SK-N-SH (cell line): Measurements from ENCODE around the gene CDKN2B-AS1. TPM values are rescaled to one million over a fixed set of nuclear protein-coding genes. Genes with fewer than 3 reads are reported as not detected.

Experiments used
- CTCF ChIA-PET: fragments of 300-600, 350-600 bp; formaldehyde crosslinking; extraction: SDS; loops from one replicate; lab custom pipeline; 2021; lab: Yijun Ruan, JAX
- POLR2A ChIA-PET: fragments of 350-600 bp; sonication (Branson Sonifier 250); formaldehyde crosslinking; extraction: SDS; loops from one replicate; lab custom pipeline; 2020; ENCODE audit warnings: antibody characterized with exemption, inconsistent platforms; lab: Yijun Ruan, JAX
- DNase-seq: peaks from one replicate; pipeline ENCODE4 v3.0.0; 2012
- H2AFZ ChIP-seq: fragments of 200-600 bp; sonication (generic); 2 replicates; pipeline ENCODE4 v1.8.1; 2016; ENCODE audit warnings: antibody characterized with exemption, mild to moderate bottlenecking, low read depth
- H3F3A ChIP-seq: fragments of 200-600 bp; sonication (generic); replicated peaks from 2 replicates; pipeline ENCODE3; 2016; ENCODE audit warnings: antibody characterized with exemption, mild to moderate bottlenecking; ENCODE audit not compliant: insufficient read depth
- H3K27ac ChIP-seq, 2 experiments: fragments of 200-500 bp in 1 of 2; fragments of 200-600 bp in 1 of 2; sonication (Bioruptor generic) in 1 of 2; sonication (generic), shearing (Covaris generic) in 1 of 2; 2 replicates each; pipeline versions ENCODE4 v1.5.1 to v1.6.1; 2014 to 2016; ENCODE audit warnings: low read depth in 2 of 2, inconsistent platforms in 1 of 2, low read length in 1 of 2, mild to moderate bottlenecking in 1 of 2, mixed read lengths in 1 of 2
- H3K27me3 ChIP-seq: fragments of 200-600 bp; sonication (generic), shearing (Covaris generic); 2 replicates; pipeline ENCODE4 v1.6.1; 2016; ENCODE audit warnings: mixed run types; ENCODE audit not compliant: insufficient read depth
- H3K36me3 ChIP-seq, 2 experiments: fragments of 200-500 bp in 1 of 2; fragments of 200-600 bp in 1 of 2; sonication (Bioruptor generic) in 1 of 2; sonication (generic) in 1 of 2; replicated peaks in 1 of 2; 2 replicates each; pipeline versions ENCODE3 to v1.5.1; 2014 to 2016; ENCODE audit warnings: low read length in 1 of 2, mild to moderate bottlenecking in 1 of 2; ENCODE audit not compliant: insufficient read depth in 2 of 2, control insufficient read depth in 1 of 2
- H3K4me1 ChIP-seq, 2 experiments: fragments of 200-500 bp in 1 of 2; fragments of 200-600 bp in 1 of 2; sonication (Bioruptor generic) in 1 of 2; sonication (generic), shearing (Covaris generic) in 1 of 2; 2 replicates each; pipeline versions ENCODE4 v1.5.1 to v1.6.1; 2014 to 2016; ENCODE audit warnings: low read depth in 1 of 2, low read length in 1 of 2, mixed run types in 1 of 2; ENCODE audit not compliant: insufficient read depth in 2 of 2, control insufficient read depth in 1 of 2
- H3K4me2 ChIP-seq: fragments of 200-600 bp; sonication (generic), shearing (Covaris generic); 2 replicates; pipeline ENCODE4 v1.6.1; 2017; ENCODE audit warnings: mixed run types
- H3K4me3 ChIP-seq, 2 experiments: fragments of 200-500 bp in 1 of 2; fragments of 200-600 bp in 1 of 2; sonication (Bioruptor generic) in 1 of 2; sonication (generic), shearing (Covaris generic) in 1 of 2; 2 replicates each; pipeline versions ENCODE4 v1.5.1 to v1.8.1; 2014 to 2016; ENCODE audit warnings: low read depth in 2 of 2, inconsistent platforms in 1 of 2, low read length in 1 of 2, mild to moderate bottlenecking in 1 of 2, mixed read lengths in 1 of 2, moderate library complexity in 1 of 2
- H3K79me2 ChIP-seq: fragments of 200-600 bp; sonication (generic); 2 replicates; pipeline ENCODE4 v1.8.1; 2017; ENCODE audit warnings: mild to moderate bottlenecking; ENCODE audit not compliant: insufficient read depth
- H3K9ac ChIP-seq: fragments of 200-600 bp; sonication (generic); 2 replicates; pipeline ENCODE4 v1.6.1; 2017; ENCODE audit warnings: mixed run types
- H3K9me2 ChIP-seq: fragments of 200-600 bp; sonication (generic); 2 replicates; pipeline ENCODE4 v1.6.1; 2017; ENCODE audit warnings: mixed run types
- H3K9me3 ChIP-seq: fragments of 200-600 bp; sonication (generic); 2 replicates; pipeline ENCODE4 v1.6.1; 2017; ENCODE audit warnings: mixed run types, mild to moderate bottlenecking, moderate library complexity
- H4K20me1 ChIP-seq: fragments of 200-600 bp; sonication (generic); 2 replicates; pipeline ENCODE4 v1.6.1; 2017; ENCODE audit warnings: mild to moderate bottlenecking, mixed run types; ENCODE audit not compliant: insufficient read depth
- ELF1 ChIP-seq: IDR thresholded peaks from 2 replicates; pipeline ENCODE4 v1.4.0; 2012
- FOSL2 ChIP-seq: IDR thresholded peaks from 2 replicates; pipeline ENCODE4 v1.4.0; 2012; ENCODE audit warnings: low read depth, mild to moderate bottlenecking, moderate library complexity, borderline replicate concordance
- FOXJ3 ChIP-seq: sonication (generic); formaldehyde crosslinking; IDR thresholded peaks from 2 replicates; pipeline ENCODE4 v1.5.1; 2020; ENCODE audit warnings: mild to moderate bottlenecking, missing genetic modification reagents
- FOXM1 ChIP-seq: IDR thresholded peaks from 2 replicates; pipeline ENCODE4 v1.4.0; 2012; ENCODE audit warnings: low read depth, mild to moderate bottlenecking
- GABPA ChIP-seq: IDR thresholded peaks from 2 replicates; pipeline ENCODE4 v1.4.0; 2012; ENCODE audit warnings: low read depth, mild to moderate bottlenecking
- GATA2 ChIP-seq: sonication (generic); formaldehyde crosslinking; IDR thresholded peaks from 2 replicates; pipeline ENCODE4 v1.5.0; 2020; ENCODE audit warnings: mild to moderate bottlenecking, missing genetic modification reagents
- MEF2A ChIP-seq: IDR thresholded peaks from 2 replicates; pipeline ENCODE4 v1.4.0; 2012; ENCODE audit warnings: low read depth, borderline replicate concordance
- NFIC ChIP-seq: IDR thresholded peaks from 2 replicates; pipeline ENCODE4 v1.4.0; 2012; ENCODE audit warnings: borderline replicate concordance
- POLR2AphosphoS5 ChIP-seq: IDR thresholded peaks from 2 replicates; pipeline ENCODE4 v1.6.1; 2012; ENCODE audit warnings: low read depth, low read length
- RFX5 ChIP-seq: IDR thresholded peaks from 2 replicates; pipeline ENCODE4 v1.6.1; 2012; ENCODE audit warnings: mild to moderate bottlenecking, improper control_type of control experiment, low read length
- RXRA ChIP-seq: IDR thresholded peaks from 2 replicates; pipeline ENCODE4 v1.4.0; 2012; ENCODE audit warnings: low read depth, mild to moderate bottlenecking, borderline replicate concordance
- TAF1 ChIP-seq: IDR thresholded peaks from 2 replicates; pipeline ENCODE4 v1.6.1; 2012; ENCODE audit warnings: low read depth, mild to moderate bottlenecking, low read length, moderate library complexity, borderline replicate concordance
- TCF12 ChIP-seq: IDR thresholded peaks from 2 replicates; pipeline ENCODE4 v1.4.0; 2012
- TEAD4 ChIP-seq: IDR thresholded peaks from 2 replicates; pipeline ENCODE4 v1.4.0; 2012; ENCODE audit warnings: mild to moderate bottlenecking, borderline replicate concordance; ENCODE audit not compliant: insufficient read depth
- USF1 ChIP-seq: IDR thresholded peaks from 2 replicates; pipeline ENCODE4 v1.4.0; 2012; ENCODE audit warnings: low read depth, borderline replicate concordance
- YY1 ChIP-seq: IDR thresholded peaks from 2 replicates; pipeline ENCODE4 v1.4.0; 2012; ENCODE audit warnings: low read depth, mild to moderate bottlenecking
- WGBS: methylation state at CpG from one replicate; pipeline ENCODE4 v1.1.6; 2017; ENCODE audit warnings: low lambda C conversion rate; 5-methylcytosine and 5-hydroxymethylcytosine counted together
- polyA plus RNA-seq, 3 experiments: library from polyadenylated mRNA; depleted of rRNA; stranded (reverse); fragments of >200 nt; gene quantifications; 2 replicates each; pipeline ENCODE4 v1.2.3, GENCODE V29; 2012
- TF ChIP-seq, protein P1 (sequence below): IDR thresholded peaks from 2 replicates; pipeline ENCODE4 v1.4.0; 2012; ENCODE audit warnings: low read depth, borderline replicate concordance
- TF ChIP-seq, protein P2 (sequence below): fragments of 150-350 bp; IDR thresholded peaks from 2 replicates; pipeline ENCODE4 v1.6.1; 2016; ENCODE audit warnings: mild to moderate bottlenecking, low read depth, low read length

The CDKN2B-AS1 gene
- polyA plus RNA-seq, 1 of the 3 experiments (the other 2 are of a cell fraction) = 0.25 TPM

GRCh38 chr9:21988056-21988990 is 6.3 kb upstream of the CDKN2B-AS1 start:
- no peaks in the 10 kb centered on the region for H3K9me3 ChIP-seq
- no peak overlapping the region for H3K27ac ChIP-seq
- TF ChIP-seq RXRA = no peak
- no peak for TF ChIP-seq FOXM1
- TF ChIP-seq GATA2 = no peak
- TF ChIP-seq, protein P1, sequence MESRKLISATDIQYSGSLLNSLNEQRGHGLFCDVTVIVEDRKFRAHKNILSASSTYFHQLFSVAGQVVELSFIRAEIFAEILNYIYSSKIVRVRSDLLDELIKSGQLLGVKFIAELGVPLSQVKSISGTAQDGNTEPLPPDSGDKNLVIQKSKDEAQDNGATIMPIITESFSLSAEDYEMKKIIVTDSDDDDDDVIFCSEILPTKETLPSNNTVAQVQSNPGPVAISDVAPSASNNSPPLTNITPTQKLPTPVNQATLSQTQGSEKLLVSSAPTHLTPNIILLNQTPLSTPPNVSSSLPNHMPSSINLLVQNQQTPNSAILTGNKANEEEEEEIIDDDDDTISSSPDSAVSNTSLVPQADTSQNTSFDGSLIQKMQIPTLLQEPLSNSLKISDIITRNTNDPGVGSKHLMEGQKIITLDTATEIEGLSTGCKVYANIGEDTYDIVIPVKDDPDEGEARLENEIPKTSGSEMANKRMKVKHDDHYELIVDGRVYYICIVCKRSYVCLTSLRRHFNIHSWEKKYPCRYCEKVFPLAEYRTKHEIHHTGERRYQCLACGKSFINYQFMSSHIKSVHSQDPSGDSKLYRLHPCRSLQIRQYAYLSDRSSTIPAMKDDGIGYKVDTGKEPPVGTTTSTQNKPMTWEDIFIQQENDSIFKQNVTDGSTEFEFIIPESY = no peak
- POLR2A ChIA-PET = no interaction called here
- no peaks in the 10 kb centered on the region; the same call in 1 of the 2 replicates for H3K79me2 ChIP-seq
- no peaks in the 10 kb centered on the region for H3K36me3 ChIP-seq
- no peaks in the 10 kb centered on the region for H4K20me1 ChIP-seq
- no peaks in the 10 kb centered on the region for H3K9me2 ChIP-seq
- H3F3A ChIP-seq = no peaks in the 10 kb centered on the region
- H2AFZ ChIP-seq = peak overlapping the region; percentile 25; the same call in 1 of the 2 replicates
- 78% methylated on average over 9 of the region's 9 CpGs for WGBS
- H3K4me3 ChIP-seq = no peak overlapping the region
- H3K9ac ChIP-seq = no peak overlapping the region
- H3K27me3 ChIP-seq = no peaks in the 10 kb centered on the region
- H3K4me2 ChIP-seq = no peak overlapping the region
- CTCF ChIA-PET = interaction anchor here (1.1 kb wide), 1 partner anchor 20 kb away, joined by 5 read pairs; the partner anchor contains the start of gene CDKN2B
- H3K4me1 ChIP-seq = no peaks in the 10 kb centered on the region; a peak in 1 of 4 replicates
- no peak for DNase-seq

GRCh38 chr9:21989440-21990189 is 5.0 kb upstream of the CDKN2B-AS1 start:
- H2AFZ ChIP-seq = no peak overlapping the region
- H3K27ac ChIP-seq = no peak overlapping the region
- no peaks in the 10 kb centered on the region for H3K27me3 ChIP-seq

More at GRCh38 chr9:21989440-21990189, 5.0 kb upstream of the CDKN2B-AS1 start:
- H3F3A ChIP-seq = no peaks in the 10 kb centered on the region
- no peak overlapping the region for H3K4me2 ChIP-seq
- no peak overlapping the region for H3K9ac ChIP-seq
- no peak for TF ChIP-seq USF1
- no peak for TF ChIP-seq FOXJ3 (CRISPR knock-in tag)
- no peak for TF ChIP-seq POLR2AphosphoS5
- no peak for TF ChIP-seq GABPA
- TF ChIP-seq TAF1 = no peak
- TF ChIP-seq FOSL2 = no peak
- TF ChIP-seq RFX5 = no peak
- no peak for TF ChIP-seq TEAD4
- no peak for TF ChIP-seq ELF1
- no peak for TF ChIP-seq YY1
- TF ChIP-seq, protein P1 = no peak
- TF ChIP-seq, protein P2, sequence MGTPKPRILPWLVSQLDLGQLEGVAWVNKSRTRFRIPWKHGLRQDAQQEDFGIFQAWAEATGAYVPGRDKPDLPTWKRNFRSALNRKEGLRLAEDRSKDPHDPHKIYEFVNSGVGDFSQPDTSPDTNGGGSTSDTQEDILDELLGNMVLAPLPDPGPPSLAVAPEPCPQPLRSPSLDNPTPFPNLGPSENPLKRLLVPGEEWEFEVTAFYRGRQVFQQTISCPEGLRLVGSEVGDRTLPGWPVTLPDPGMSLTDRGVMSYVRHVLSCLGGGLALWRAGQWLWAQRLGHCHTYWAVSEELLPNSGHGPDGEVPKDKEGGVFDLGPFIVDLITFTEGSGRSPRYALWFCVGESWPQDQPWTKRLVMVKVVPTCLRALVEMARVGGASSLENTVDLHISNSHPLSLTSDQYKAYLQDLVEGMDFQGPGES = no peak
- no peak for TF ChIP-seq FOXM1
- TF ChIP-seq MEF2A = no peak
- no peak for TF ChIP-seq RXRA
- no peak for TF ChIP-seq NFIC
- TF ChIP-seq TCF12 = no peak
- TF ChIP-seq, all 33 proteins: peak for 0
- Histone ChIP-seq H3K36me3 (no peaks in the 10 kb centered on the region), H3K9me2 (no peaks in the 10 kb centered on the region), H4K20me1 (no peaks in the 10 kb centered on the region), H3K79me2 (no peaks in the 10 kb centered on the region; the same call in 1 of the 2 replicates), H3K4me1 (peaks cover 0 to 3% of the 10 kb centered on the region in 2 experiments; a peak in 2 of 4 replicates), H3K4me3 (no peak overlapping the region), H3K9me3 (no peaks in the 10 kb centered on the region)
- DNase-seq = no peak
- WGBS = 84% methylated on average over 35 of the region's 35 CpGs
- ChIA-PET POLR2A (no interaction called here), CTCF (interaction anchor here (1.1 to 1.2 kb wide), 3 partner anchors 11 to 19 kb away, joined by 3 to 5 read pairs (median 4); partner anchors contain the start of gene CDKN2B)
